Prostate gland (tissue), 2 donors: ENCODE results near the gene KCNH6. TPM values are rescaled to one million over a fixed set of nuclear protein-coding genes. Genes with fewer than 3 reads are reported as not detected.

Experiments used
- DNase-seq: peaks from one replicate; pipeline ENCODE4 v3.0.0-alpha.2; 2019; ENCODE audit warnings: low spot score
- H3K27ac ChIP-seq, 2 donors: fragments of 200-600 bp; sonication (generic); 2 replicates each; pipeline ENCODE4 v1.5.1; 2017 to 2019
- H3K27me3 ChIP-seq: fragments of 200-600 bp; sonication (generic); replicated peaks from 2 replicates; pipeline ENCODE4 v1.5.1; 2019; ENCODE audit not compliant: insufficient read depth
- H3K36me3 ChIP-seq, 2 donors: fragments of 200-600 bp; sonication (generic); 1 replicate in 1 of 2; 2 replicates in 1 of 2; pipeline versions ENCODE4 v1.5.1 to v1.8.1; 2017 to 2019
- H3K4me1 ChIP-seq: fragments of 200-600 bp; sonication (generic); replicated peaks from 2 replicates; pipeline ENCODE4 v1.5.1; 2019
- H3K4me3 ChIP-seq, 2 donors: fragments of 200-600 bp; sonication (generic); 2 replicates each; pipeline ENCODE4 v1.5.1; 2017 to 2019
- H3K9me3 ChIP-seq: fragments of 200-600 bp; sonication (generic); 2 replicates; pipeline ENCODE4 v1.5.1; 2017
- POLR2A ChIP-seq: fragments of 450-650 bp; IDR thresholded peaks from one replicate; pipeline ENCODE4 v1.6.1; 2016; ENCODE audit warnings: antibody characterized with exemption, mild to moderate bottlenecking
- POLR2AphosphoS5 ChIP-seq: sonication (generic); formaldehyde crosslinking; IDR thresholded peaks from one replicate; pipeline ENCODE4 v1.6.1; 2017; ENCODE audit warnings: antibody characterized with exemption
- WGBS: methylation state at CpG from one replicate; pipeline ENCODE4 v1.1.5; 2018; 5-methylcytosine and 5-hydroxymethylcytosine counted together
- intact Hi-C: fragments of 100-400 bp; cut with DNase I; formaldehyde crosslinking; loops from one replicate; pipeline ENCODE4 v1.14.2; 2022
- total RNA-seq, 2 donors: library from RNA; depleted of rRNA; stranded (reverse); fragments of >200 nt; gene quantifications; one replicate each; pipeline ENCODE4 v1.1.0, GENCODE V29; 2016
- TF ChIP-seq, protein P1 (sequence below), 4 experiments: fragments of 200-600 bp in 2 of 4; fragments of 450-650 bp in 2 of 4; sonication (generic) in 2 of 4; IDR thresholded peaks; 1 replicate in 3 of 4; 2 replicates in 1 of 4; pipeline ENCODE4 v1.5.1; 2016 to 2019; ENCODE audit warnings: antibody characterized with exemption in 4 of 4, mild to moderate bottlenecking in 2 of 4, moderate library complexity in 2 of 4

Gene KCNH6
- total RNA-seq, 2 donors from 2014 or later = 8.1 to 22.4 TPM

DNA sequence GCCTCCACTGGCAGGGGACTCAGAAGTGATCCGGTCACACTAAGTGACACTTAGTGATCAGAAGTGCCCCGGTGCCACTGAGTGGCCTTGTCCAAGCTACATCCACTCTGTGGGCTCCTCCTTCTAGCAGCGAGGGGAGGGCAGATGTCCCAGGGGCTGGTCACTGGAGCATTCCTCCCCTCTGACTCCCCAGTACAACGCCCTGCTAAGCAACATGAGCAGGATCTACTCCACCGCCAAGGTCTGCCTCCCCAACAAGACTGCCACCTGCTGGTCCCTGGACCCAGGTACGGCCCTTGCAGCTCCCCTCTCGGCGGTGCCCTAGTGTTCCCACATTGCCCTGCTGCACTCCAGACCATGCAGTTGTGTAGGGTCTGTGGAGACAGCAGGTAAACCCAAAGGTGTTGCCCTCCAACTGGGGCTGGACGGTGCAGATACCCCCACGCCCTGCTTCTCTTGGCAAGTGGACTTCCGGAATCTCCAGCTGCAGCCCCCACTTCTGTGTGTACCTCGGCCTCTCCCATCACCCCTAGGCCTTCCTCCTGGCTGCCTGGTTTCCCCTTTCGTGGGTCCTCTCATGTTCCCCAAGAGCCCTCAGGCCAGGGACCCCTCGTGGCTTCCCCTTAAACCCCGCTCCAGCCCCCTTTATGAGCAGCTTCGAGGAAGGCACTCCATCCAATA, 44.2 kb upstream of the KCNH6 start:
- Histone ChIP-seq H3K4me1 (peaks cover 6% of the 10 kb centered on the region), H3K27me3 (no peaks in the 10 kb centered on the region)
- peak; percentile 79 for DNase-seq

DNA sequence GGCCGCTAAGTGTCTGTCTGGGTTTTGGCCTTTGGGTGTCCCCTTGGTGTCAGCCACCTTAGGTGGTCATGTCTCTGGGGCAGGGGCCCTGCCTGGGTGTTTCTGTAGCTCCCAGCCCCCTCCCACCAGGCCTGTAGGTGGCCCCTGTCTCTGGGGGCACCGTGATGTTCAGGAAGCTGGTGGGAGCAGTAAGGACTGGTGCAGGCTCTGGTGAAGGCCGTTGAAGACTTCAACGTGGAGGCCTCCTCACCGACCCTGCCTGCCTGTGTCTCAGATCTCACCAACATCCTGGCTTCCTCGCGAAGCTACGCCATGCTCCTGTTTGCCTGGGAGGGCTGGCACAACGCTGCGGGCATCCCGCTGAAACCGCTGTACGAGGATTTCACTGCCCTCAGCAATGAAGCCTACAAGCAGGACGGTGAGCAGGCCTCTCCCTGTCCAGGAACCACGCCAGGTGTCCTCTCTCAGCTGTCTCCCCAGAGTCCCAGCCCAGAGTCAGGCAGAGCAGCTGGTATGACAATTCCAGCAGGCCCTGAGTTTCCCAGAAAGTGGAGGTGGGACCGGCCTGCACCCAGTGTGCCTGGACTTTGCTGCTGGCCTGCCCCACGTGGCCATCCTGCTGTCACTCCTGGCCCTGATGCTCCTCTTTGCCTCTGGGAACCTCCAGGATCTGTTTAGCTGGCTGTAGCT, 43.5 kb upstream of the KCNH6 start:
- intact Hi-C loops = loop anchor here (2.0 kb wide), 1 partner anchor 55 kb away; no protein-coding TSS in a partner anchor
- 87% methylated on average over 15 of the region's 17 CpGs for WGBS

More for the DNA sequence above, 44.2 kb upstream of the KCNH6 start:
- H3K9me3 ChIP-seq = no peaks in the 10 kb centered on the region
- H3K27ac ChIP-seq = no peak overlapping the region
- no peaks in the 10 kb centered on the region for H3K36me3 ChIP-seq
- 51% methylated on average over 16 of the region's 16 CpGs for WGBS
- intact Hi-C loops = loop anchor here (2.0 kb wide), 1 partner anchor 54 kb away; no protein-coding TSS in a partner anchor
- H3K4me3 ChIP-seq = no peak overlapping the region
- TF ChIP-seq POLR2AphosphoS5 = peak; percentile 55
- TF ChIP-seq, protein P1, sequence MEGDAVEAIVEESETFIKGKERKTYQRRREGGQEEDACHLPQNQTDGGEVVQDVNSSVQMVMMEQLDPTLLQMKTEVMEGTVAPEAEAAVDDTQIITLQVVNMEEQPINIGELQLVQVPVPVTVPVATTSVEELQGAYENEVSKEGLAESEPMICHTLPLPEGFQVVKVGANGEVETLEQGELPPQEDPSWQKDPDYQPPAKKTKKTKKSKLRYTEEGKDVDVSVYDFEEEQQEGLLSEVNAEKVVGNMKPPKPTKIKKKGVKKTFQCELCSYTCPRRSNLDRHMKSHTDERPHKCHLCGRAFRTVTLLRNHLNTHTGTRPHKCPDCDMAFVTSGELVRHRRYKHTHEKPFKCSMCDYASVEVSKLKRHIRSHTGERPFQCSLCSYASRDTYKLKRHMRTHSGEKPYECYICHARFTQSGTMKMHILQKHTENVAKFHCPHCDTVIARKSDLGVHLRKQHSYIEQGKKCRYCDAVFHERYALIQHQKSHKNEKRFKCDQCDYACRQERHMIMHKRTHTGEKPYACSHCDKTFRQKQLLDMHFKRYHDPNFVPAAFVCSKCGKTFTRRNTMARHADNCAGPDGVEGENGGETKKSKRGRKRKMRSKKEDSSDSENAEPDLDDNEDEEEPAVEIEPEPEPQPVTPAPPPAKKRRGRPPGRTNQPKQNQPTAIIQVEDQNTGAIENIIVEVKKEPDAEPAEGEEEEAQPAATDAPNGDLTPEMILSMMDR (IDR thresholded peaks at IDR 0.05) = peak; percentile 30 to 88 (median 80)
- TF ChIP-seq POLR2A = no peak

DNA sequence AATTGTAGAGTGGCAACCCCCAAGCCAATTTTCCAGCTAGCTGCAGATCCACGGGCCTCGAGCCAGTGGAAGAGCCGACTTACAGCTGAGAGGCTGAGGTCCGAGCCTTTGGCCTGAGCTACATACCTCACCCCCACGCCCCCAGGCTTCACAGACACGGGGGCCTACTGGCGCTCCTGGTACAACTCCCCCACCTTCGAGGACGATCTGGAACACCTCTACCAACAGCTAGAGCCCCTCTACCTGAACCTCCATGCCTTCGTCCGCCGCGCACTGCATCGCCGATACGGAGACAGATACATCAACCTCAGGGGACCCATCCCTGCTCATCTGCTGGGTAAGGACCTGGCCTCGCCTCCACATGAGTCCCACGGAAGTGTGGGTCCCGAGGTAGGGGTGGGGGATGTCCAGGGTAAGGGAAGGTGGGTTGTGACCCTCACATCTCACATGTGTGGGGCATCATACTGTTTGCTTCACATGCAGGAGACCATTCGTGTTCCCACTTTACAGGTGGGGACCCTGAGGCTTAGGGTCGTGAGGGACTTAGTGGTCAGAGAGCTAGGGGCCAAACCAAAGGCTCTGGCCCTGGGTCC, 42.9 kb upstream of the KCNH6 start:
- Histone ChIP-seq H3K27me3 (no peaks in the 10 kb centered on the region), H3K27ac (no peak overlapping the region), H3K4me3 (no peak overlapping the region), H3K36me3 (no peaks in the 10 kb centered on the region), H3K9me3 (no peaks in the 10 kb centered on the region), H3K4me1 (peaks cover 6% of the 10 kb centered on the region)
- TF ChIP-seq POLR2AphosphoS5 (no peak), POLR2A (no peak)
- TF ChIP-seq, protein P1 (IDR thresholded peaks at IDR 0.05) = no peak
- intact Hi-C loops = no loop called here
- no peak for DNase-seq
- WGBS = 91% methylated on average over 21 of the region's 21 CpGs

More for the DNA sequence above, 43.5 kb upstream of the KCNH6 start:
- Histone ChIP-seq H3K4me1 (peaks cover 6% of the 10 kb centered on the region), H3K36me3 (no peaks in the 10 kb centered on the region), H3K9me3 (no peaks in the 10 kb centered on the region), H3K27ac (no peak overlapping the region), H3K4me3 (no peak overlapping the region), H3K27me3 (no peaks in the 10 kb centered on the region)
- no peak for DNase-seq
- TF ChIP-seq POLR2AphosphoS5 (no peak), POLR2A (no peak)
- TF ChIP-seq, protein P1 (IDR thresholded peaks at IDR 0.05) = no peak

DNA sequence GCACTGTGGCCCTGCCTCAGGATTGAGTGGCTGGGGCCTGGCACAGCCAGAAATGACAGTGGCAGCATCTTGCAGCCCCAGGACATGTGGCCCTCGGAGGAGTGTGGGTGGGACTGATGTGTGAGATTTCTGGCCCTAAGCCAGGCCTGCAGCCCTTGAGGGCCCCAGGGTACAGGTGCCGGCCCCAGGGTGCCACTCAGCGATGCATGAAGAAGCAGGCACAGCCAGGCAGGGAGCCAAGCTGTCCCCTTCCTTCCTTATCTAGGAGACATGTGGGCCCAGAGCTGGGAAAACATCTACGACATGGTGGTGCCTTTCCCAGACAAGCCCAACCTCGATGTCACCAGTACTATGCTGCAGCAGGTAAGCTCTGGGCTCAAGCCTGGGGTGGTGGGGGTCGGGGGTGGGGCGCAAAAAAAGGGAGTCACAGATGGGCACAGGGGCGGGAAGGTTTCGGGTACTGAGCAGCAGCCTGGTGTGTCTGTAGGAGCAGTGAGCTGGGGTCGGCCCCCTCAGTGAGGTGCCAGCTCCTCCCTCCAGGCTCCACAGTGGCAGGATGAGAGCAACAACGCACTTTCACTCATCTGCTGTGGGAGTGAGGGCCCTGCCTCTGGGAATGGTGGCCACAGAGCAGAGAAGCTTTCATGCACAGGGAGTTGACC, 42.2 kb upstream of the KCNH6 start:
- WGBS = 71% methylated on average over 11 of the region's 11 CpGs
- Histone ChIP-seq H3K27me3 (no peaks in the 10 kb centered on the region), H3K4me1 (peaks cover 6% of the 10 kb centered on the region), H3K4me3 (no peak overlapping the region), H3K27ac (no peak overlapping the region), H3K36me3 (no peaks in the 10 kb centered on the region), H3K9me3 (no peaks in the 10 kb centered on the region)
- no peak for DNase-seq
- TF ChIP-seq POLR2AphosphoS5 (no peak), POLR2A (no peak)
- intact Hi-C loops = no loop called here

DNA sequence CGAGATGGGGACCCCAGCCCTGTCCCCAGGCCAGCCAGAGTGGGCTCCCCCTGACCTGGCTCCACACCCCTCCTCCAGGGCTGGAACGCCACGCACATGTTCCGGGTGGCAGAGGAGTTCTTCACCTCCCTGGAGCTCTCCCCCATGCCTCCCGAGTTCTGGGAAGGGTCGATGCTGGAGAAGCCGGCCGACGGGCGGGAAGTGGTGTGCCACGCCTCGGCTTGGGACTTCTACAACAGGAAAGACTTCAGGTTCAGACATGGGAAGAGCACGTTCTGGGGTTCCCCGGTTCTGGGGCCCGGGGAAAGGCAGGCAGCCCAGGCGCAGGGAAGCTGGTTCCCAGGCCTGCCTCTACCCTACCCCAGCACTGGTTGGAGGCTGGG, 41.7 kb upstream of the KCNH6 start:
- Histone ChIP-seq H3K9me3 (no peaks in the 10 kb centered on the region), H3K36me3 (no peaks in the 10 kb centered on the region), H3K27me3 (no peaks in the 10 kb centered on the region), H3K27ac (no peak overlapping the region), H3K4me1 (peaks cover 6% of the 10 kb centered on the region), H3K4me3 (no peak overlapping the region)
- WGBS = 85% methylated on average over 12 of the region's 16 CpGs
- intact Hi-C loops = no loop called here
- TF ChIP-seq POLR2A (no peak), POLR2AphosphoS5 (no peak)
- TF ChIP-seq, protein P1 (IDR thresholded peaks at IDR 0.05) = no peak
- no peak for DNase-seq
